Muscle of leg (tissue), 11 donors: ENCODE data around the gene GMEB2. TPM values are rescaled to one million over a fixed set of nuclear protein-coding genes. Genes with fewer than 3 reads are reported as not detected.

ENCODE experiments used
- DNase-seq: peaks from one replicate; pipeline ENCODE4 v3.0.0; 2013
- H3K27ac ChIP-seq: one replicate; pipeline ENCODE4 v1.5.1; 2013; ENCODE audit warnings: mild to moderate bottlenecking, low read length, control low read depth
- H3K27me3 ChIP-seq: one replicate; pipeline ENCODE4 v1.6.1; 2013; ENCODE audit warnings: low read length; ENCODE audit not compliant: control insufficient read depth, insufficient read depth
- H3K36me3 ChIP-seq: one replicate; pipeline ENCODE4 v1.6.1; 2013; ENCODE audit warnings: low read length; ENCODE audit not compliant: control insufficient read depth, insufficient read depth
- H3K4me1 ChIP-seq: one replicate; pipeline ENCODE4 v1.6.1; 2013; ENCODE audit warnings: low read length; ENCODE audit not compliant: control insufficient read depth, insufficient read depth
- H3K4me3 ChIP-seq: one replicate; pipeline ENCODE4 v1.5.1; 2013; ENCODE audit warnings: low read length, control low read depth
- H3K9me3 ChIP-seq: replicated peaks from 2 replicates; pipeline ENCODE4 v1.6.1; 2013; ENCODE audit warnings: low read depth, low read length; ENCODE audit not compliant: control insufficient read depth
- WGBS: methylation state at CpG from one replicate; pipeline ENCODE4 v1.1.5; 2013; ENCODE audit warnings: missing lambda C conversion rate; ENCODE audit not compliant: insufficient coverage; 5-methylcytosine and 5-hydroxymethylcytosine counted together
- polyA plus RNA-seq, 8 donors: library from polyadenylated mRNA; unstranded; fragments of 120-200 nt; gene quantifications; one replicate each; pipeline versions ENCODE4 v1.2.1 to v1.2.3, GENCODE V29; 2013; ENCODE audit warnings: inconsistent platforms in 1 of 8, low replicate concordance in 1 of 8; ENCODE audit not compliant: insufficient read length in 8 of 8, insufficient read depth in 1 of 8
- total RNA-seq: library from RNA; stranded (reverse); fragments of 120-200 nt; gene quantifications from one replicate; pipeline ENCODE4 v1.2.4, GENCODE V29; 2013

The GMEB2 gene
- total and polyA plus RNA-seq, 9 donors: 5.9 to 9.5 (median 7.8) TPM

- 1% methylated on average over 24 of the region's 25 CpGs for WGBS
- peaks cover 24% of the 10 kb centered on the region for H3K4me1 ChIP-seq
- H3K27ac ChIP-seq: peak overlapping the region; percentile 90
- H3K27me3 ChIP-seq: no peaks in the 10 kb centered on the region
- peak overlapping the region; percentile 79 for H3K4me3 ChIP-seq
- DNase-seq: peak; percentile 68
- no peaks in the 10 kb centered on the region for H3K9me3 ChIP-seq
- H3K36me3 ChIP-seq: peaks cover 31% of the 10 kb centered on the region
Measured at GRCh38 chr20:63658749-63659187, 31.9 kb upstream of the GMEB2 start.

- under 1% methylated on average over 73 of the region's 73 CpGs for WGBS
- peaks cover 25% of the 10 kb centered on the region for H3K36me3 ChIP-seq
- H3K27me3 ChIP-seq: no peaks in the 10 kb centered on the region
- H3K4me1 ChIP-seq: peaks cover 27% of the 10 kb centered on the region
- H3K9me3 ChIP-seq: no peaks in the 10 kb centered on the region
- peak within 1 kb of the TSS; percentile 79 for H3K4me3 ChIP-seq
- peak; percentile 98 for DNase-seq
- peak within 1 kb of the TSS; percentile 90 for H3K27ac ChIP-seq
Measured at GRCh38 chr20:63657937-63658748, 31.2 kb upstream of the GMEB2 start, which contains the start of gene RTEL1. TSS of gene RTEL1 (plus strand) at chr20:63658312. CDS start at chr20:63659403, 1,091 bp downstream.

- WGBS: 29% methylated on average over 26 of the region's 31 CpGs
- Histone ChIP-seq H3K9me3 (no peaks in the 10 kb centered on the region), H3K27ac (peak overlapping the region; percentile 90), H3K27me3 (no peaks in the 10 kb centered on the region), H3K36me3 (peaks cover 17% of the 10 kb centered on the region), H3K4me1 (peaks cover 27% of the 10 kb centered on the region), H3K4me3 (peak overlapping the region; percentile 79)
- peak; percentile 26 for DNase-seq
Measured at GRCh38 chr20:63657260-63657936, 30.5 kb upstream of the GMEB2 start.

- Histone ChIP-seq H3K27ac (no peak overlapping the region), H3K27me3 (peaks cover 3% of the 10 kb centered on the region), H3K9me3 (no peaks in the 10 kb centered on the region), H3K4me1 (peaks cover 33% of the 10 kb centered on the region), H3K36me3 (peaks cover 9% of the 10 kb centered on the region), H3K4me3 (no peak overlapping the region)
- no peak for DNase-seq
- WGBS: 86% methylated on average over 1 of the region's 3 CpGs
Measured at GRCh38 chr20:63656451-63656850, 29.6 kb upstream of the GMEB2 start.

GRCh38 chr20:63655249-63655648 lies 28.3 kb upstream of the GMEB2 start:
- no peaks in the 10 kb centered on the region for H3K36me3 ChIP-seq
- no peak overlapping the region for H3K4me3 ChIP-seq
- 67% methylated on average over 4 of the region's 4 CpGs for WGBS
- DNase-seq: no peak
- peaks cover 3% of the 10 kb centered on the region for H3K27me3 ChIP-seq
- peaks cover 33% of the 10 kb centered on the region for H3K4me1 ChIP-seq
- H3K27ac ChIP-seq: no peak overlapping the region
- no peaks in the 10 kb centered on the region for H3K9me3 ChIP-seq

GRCh38 chr20:63653974-63654668 lies 27.2 kb upstream of the GMEB2 start:
- peak overlapping the region; percentile 67 for H3K27ac ChIP-seq
- no peaks in the 10 kb centered on the region for H3K9me3 ChIP-seq
- H3K4me1 ChIP-seq: peaks cover 28% of the 10 kb centered on the region
- H3K4me3 ChIP-seq: peak overlapping the region; percentile 49
- no peaks in the 10 kb centered on the region for H3K36me3 ChIP-seq
- no peak for DNase-seq
- peaks cover 3% of the 10 kb centered on the region for H3K27me3 ChIP-seq
- 61% methylated on average over 5 of the region's 15 CpGs for WGBS

GRCh38 chr20:63653041-63653973 lies 26.4 kb upstream of the GMEB2 start, which contains the start of gene STMN3:
TSS of gene STMN3 (minus strand) at chr20:63653424. CDS start at chr20:63653345, 79 bp downstream.
- peak; percentile 96 for DNase-seq
- no peaks in the 10 kb centered on the region for H3K36me3 ChIP-seq
- H3K9me3 ChIP-seq: no peaks in the 10 kb centered on the region
- H3K4me3 ChIP-seq: peak within 1 kb of the TSS; percentile 57
- H3K27ac ChIP-seq: peak within 1 kb of the TSS; percentile 67
- peaks cover 3% of the 10 kb centered on the region for H3K27me3 ChIP-seq
- peaks cover 24% of the 10 kb centered on the region for H3K4me1 ChIP-seq
- under 1% methylated on average over 51 of the region's 73 CpGs for WGBS

GRCh38 chr20:63652192-63652980 lies 25.5 kb upstream of the GMEB2 start:
- H3K9me3 ChIP-seq: no peaks in the 10 kb centered on the region
- H3K36me3 ChIP-seq: no peaks in the 10 kb centered on the region
- peaks cover 18% of the 10 kb centered on the region for H3K4me1 ChIP-seq
- H3K27ac ChIP-seq: no peak overlapping the region
- H3K27me3 ChIP-seq: peaks cover 3% of the 10 kb centered on the region
- DNase-seq: peak; percentile 54
- H3K4me3 ChIP-seq: peak overlapping the region; percentile 54
- WGBS: under 1% methylated on average over 74 of the region's 91 CpGs

- Histone ChIP-seq H3K9me3 (no peaks in the 10 kb centered on the region), H3K4me1 (peaks cover 14% of the 10 kb centered on the region), H3K4me3 (peak overlapping the region; percentile 54), H3K27me3 (peaks cover 3% of the 10 kb centered on the region), H3K27ac (no peak overlapping the region), H3K36me3 (no peaks in the 10 kb centered on the region)
- DNase-seq: no peak
- 10% methylated on average over 6 of the region's 11 CpGs for WGBS
Measured at GRCh38 chr20:63651942-63652191, 25.0 kb upstream of the GMEB2 start.
